Measurements from ENCODE around the gene ZBTB16. TPM values are rescaled to one million over a fixed set of nuclear protein-coding genes. Genes with fewer than 3 reads are reported as not detected.
A peak's percentile ranks its signal among the peaks of the same experiment; 100 is the strongest.

ZBTB16 gene
- polyA plus RNA-seq, 1 donor (not counting 4 experiments of a cell fraction or from before 2014, with no cell fraction given): 0.18 TPM

DNA sequence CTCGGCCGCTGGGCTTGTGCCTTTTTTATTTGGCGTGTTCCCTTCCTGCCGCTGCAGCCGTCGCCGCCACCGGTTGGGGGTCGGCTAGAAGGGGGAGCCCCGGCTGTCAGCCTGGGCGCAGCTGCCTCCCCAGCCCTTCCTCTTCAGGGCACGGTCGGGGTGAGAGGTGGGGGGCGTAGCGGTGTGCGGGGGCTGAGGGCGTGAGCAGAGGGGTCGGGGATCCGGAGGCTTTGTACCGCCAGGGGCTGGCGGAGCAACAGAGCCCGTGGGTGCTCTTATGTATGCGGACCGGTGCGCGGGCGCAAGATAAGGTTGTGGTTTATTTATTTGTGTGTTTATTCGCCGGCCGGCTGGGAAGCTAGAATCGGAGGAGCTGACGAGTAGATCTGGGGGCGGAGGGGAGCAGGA lies 477 bp downstream of the ZBTB16 start:
- no peak for DNase-seq (ENCODE audit: low read depth, low spot score)
- H3K4me2 ChIP-seq (ENCODE audit: control insufficient read depth, extremely low read depth, insufficient read depth, low read depth, low read length): peak overlapping the region; percentile 70
- FAIRE-seq: no peak

DNA sequence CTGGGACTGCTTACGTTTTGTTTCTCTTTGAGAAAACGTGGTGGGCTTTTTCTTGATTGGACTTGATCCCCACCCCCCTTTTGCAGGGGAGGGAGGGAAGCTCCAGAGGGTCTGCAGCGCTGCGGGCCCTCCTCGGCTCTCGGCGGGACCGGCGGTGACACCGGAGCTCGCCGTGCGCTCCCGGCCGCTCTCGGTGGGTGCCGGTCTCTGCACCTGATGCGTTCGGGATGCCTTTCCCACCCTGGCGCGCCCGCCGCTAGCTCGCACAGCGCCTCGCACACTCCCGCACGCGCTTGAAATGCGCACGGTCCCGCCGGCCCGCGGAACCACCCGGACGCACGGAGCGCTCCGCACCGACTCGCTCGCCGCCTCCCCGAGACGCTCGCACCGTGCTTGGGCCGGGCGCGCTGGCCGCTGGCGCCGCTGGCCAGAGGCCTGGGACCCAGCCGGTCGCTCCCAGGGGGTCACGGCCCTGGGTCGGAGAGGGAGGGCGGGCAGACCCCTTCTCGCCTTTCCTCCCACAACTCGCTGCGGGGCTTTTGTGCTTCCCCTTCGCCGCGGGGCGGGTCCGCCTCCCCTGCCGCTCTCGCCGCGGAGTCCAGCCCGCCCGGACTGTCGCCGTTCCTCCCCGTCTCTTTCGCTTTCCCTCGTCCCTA lies 1.0 kb downstream of the ZBTB16 start:
- Histone ChIP-seq H3K4me1 (ENCODE audit: control insufficient read depth, extremely low read depth, insufficient read depth, low read length) (peaks cover 6% of the 10 kb centered on the region), H4K20me1 (ENCODE audit: control insufficient read depth, extremely low read depth, insufficient read depth, low read length) (no peaks in the 10 kb centered on the region), H3K9me1 (ENCODE audit: control insufficient read depth, extremely low read depth, insufficient read depth, low read length) (no peaks in the 10 kb centered on the region), H3K4me3 (ENCODE audit: control insufficient read depth in 2 of 3, extremely low read depth in 1 of 3, insufficient read depth in 2 of 3, low read depth in 1 of 3, low read length in 3 of 3) (peak overlapping the region; percentile 45 to 64 (median 61)), H3K9me3 (ENCODE audit: control insufficient read depth, low read depth, low read length) (no peaks in the 10 kb centered on the region), H3K79me2 (ENCODE audit: control insufficient read depth, insufficient read depth, low read length) (no peaks in the 10 kb centered on the region), H3K27ac (ENCODE audit: control insufficient read depth, insufficient read depth, low read length) (no peak overlapping the region), H3K36me3 (ENCODE audit: control insufficient read depth in 2 of 2, extremely low read depth in 1 of 2, insufficient read depth in 2 of 2, low read length in 2 of 2) (no peaks in the 10 kb centered on the region), H3K27me3 (ENCODE audit: control insufficient read depth, extremely low read depth, insufficient read depth, low read length) (peaks cover 65% of the 10 kb centered on the region), H2AFZ (ENCODE audit: control insufficient read depth, low read length) (peak overlapping the region; percentile 70), H3K9ac (ENCODE audit: control insufficient read depth, extremely low read depth, insufficient read depth, low read length) (no peak overlapping the region), H3K4me2 (ENCODE audit: control insufficient read depth, extremely low read depth, insufficient read depth, low read depth, low read length) (peak overlapping the region; percentile 70)
- peak; percentile 72 for TF ChIP-seq EZH2 (IDR thresholded peaks at IDR 0.05; ENCODE audit: low read length)
- TF ChIP-seq, protein P1, sequence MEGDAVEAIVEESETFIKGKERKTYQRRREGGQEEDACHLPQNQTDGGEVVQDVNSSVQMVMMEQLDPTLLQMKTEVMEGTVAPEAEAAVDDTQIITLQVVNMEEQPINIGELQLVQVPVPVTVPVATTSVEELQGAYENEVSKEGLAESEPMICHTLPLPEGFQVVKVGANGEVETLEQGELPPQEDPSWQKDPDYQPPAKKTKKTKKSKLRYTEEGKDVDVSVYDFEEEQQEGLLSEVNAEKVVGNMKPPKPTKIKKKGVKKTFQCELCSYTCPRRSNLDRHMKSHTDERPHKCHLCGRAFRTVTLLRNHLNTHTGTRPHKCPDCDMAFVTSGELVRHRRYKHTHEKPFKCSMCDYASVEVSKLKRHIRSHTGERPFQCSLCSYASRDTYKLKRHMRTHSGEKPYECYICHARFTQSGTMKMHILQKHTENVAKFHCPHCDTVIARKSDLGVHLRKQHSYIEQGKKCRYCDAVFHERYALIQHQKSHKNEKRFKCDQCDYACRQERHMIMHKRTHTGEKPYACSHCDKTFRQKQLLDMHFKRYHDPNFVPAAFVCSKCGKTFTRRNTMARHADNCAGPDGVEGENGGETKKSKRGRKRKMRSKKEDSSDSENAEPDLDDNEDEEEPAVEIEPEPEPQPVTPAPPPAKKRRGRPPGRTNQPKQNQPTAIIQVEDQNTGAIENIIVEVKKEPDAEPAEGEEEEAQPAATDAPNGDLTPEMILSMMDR (optimal IDR thresholded peaks at IDR 0.05 in 1 of 3, IDR thresholded peaks at IDR 0.05 in 1 of 3, conservative IDR thresholded peaks at IDR 0.05 in 1 of 3; ENCODE audit: extremely low read depth in 1 of 3, insufficient read depth in 2 of 3, low read length in 3 of 3): no peak
- dilution Hi-C loops (cut with MboI; ENCODE audit: extremely low pct_ligation_motif_present, low sequenced_read_pairs): no loop called here
- FAIRE-seq (no peak), DNase-seq (ENCODE audit: low read depth, low spot score) (no peak)

More for the DNA sequence above, 477 bp downstream of the ZBTB16 start:
- dilution Hi-C loops (cut with MboI; ENCODE audit: extremely low pct_ligation_motif_present, low sequenced_read_pairs): no loop called here
- Histone ChIP-seq H3K9ac (ENCODE audit: control insufficient read depth, extremely low read depth, insufficient read depth, low read length) (no peak overlapping the region), H3K9me1 (ENCODE audit: control insufficient read depth, extremely low read depth, insufficient read depth, low read length) (no peaks in the 10 kb centered on the region), H2AFZ (ENCODE audit: control insufficient read depth, low read length) (no peak overlapping the region), H4K20me1 (ENCODE audit: control insufficient read depth, extremely low read depth, insufficient read depth, low read length) (no peaks in the 10 kb centered on the region), H3K36me3 (ENCODE audit: control insufficient read depth in 2 of 2, extremely low read depth in 1 of 2, insufficient read depth in 2 of 2, low read length in 2 of 2) (no peaks in the 10 kb centered on the region), H3K79me2 (ENCODE audit: control insufficient read depth, insufficient read depth, low read length) (no peaks in the 10 kb centered on the region), H3K9me3 (ENCODE audit: control insufficient read depth, low read depth, low read length) (no peaks in the 10 kb centered on the region), H3K4me3 (ENCODE audit: control insufficient read depth in 2 of 3, extremely low read depth in 1 of 3, insufficient read depth in 2 of 3, low read depth in 1 of 3, low read length in 3 of 3) (peak overlapping the region; percentile 40 to 64 (median 45)), H3K27ac (ENCODE audit: control insufficient read depth, insufficient read depth, low read length) (no peak overlapping the region), H3K4me1 (ENCODE audit: control insufficient read depth, extremely low read depth, insufficient read depth, low read length) (peaks cover 6% of the 10 kb centered on the region), H3K27me3 (ENCODE audit: control insufficient read depth, extremely low read depth, insufficient read depth, low read length) (peaks cover 65% of the 10 kb centered on the region)
- TF ChIP-seq, protein P1 (optimal IDR thresholded peaks at IDR 0.05 in 1 of 3, IDR thresholded peaks at IDR 0.05 in 1 of 3, conservative IDR thresholded peaks at IDR 0.05 in 1 of 3; ENCODE audit: extremely low read depth in 1 of 3, insufficient read depth in 2 of 3, low read length in 3 of 3): no peak
- peak; percentile 68 for TF ChIP-seq EZH2 (IDR thresholded peaks at IDR 0.05; ENCODE audit: low read length)
